OCI-LY1 (cell line): ENCODE measurements around the gene MYCL.

ENCODE experiments used
- EZH2 ChIP-seq: fragments of 200-600 bp; sonication (generic), shearing (Covaris generic); IDR thresholded peaks from 2 replicates; pipeline ENCODE4 v1.8.0; 2017; ENCODE audit warnings: borderline replicate concordance, mixed run types, mild to moderate bottlenecking, antibody characterized with exemption, low read length, moderate library complexity, mixed read lengths
- TF ChIP-seq, protein P1 (sequence below): fragments of 200-600 bp; sonication (generic), shearing (Covaris generic); IDR thresholded peaks from 2 replicates; pipeline ENCODE4 v1.5.1; 2017; ENCODE audit warnings: mild to moderate bottlenecking, antibody characterized with exemption, low read length, moderate library complexity, mixed read lengths

DNA sequence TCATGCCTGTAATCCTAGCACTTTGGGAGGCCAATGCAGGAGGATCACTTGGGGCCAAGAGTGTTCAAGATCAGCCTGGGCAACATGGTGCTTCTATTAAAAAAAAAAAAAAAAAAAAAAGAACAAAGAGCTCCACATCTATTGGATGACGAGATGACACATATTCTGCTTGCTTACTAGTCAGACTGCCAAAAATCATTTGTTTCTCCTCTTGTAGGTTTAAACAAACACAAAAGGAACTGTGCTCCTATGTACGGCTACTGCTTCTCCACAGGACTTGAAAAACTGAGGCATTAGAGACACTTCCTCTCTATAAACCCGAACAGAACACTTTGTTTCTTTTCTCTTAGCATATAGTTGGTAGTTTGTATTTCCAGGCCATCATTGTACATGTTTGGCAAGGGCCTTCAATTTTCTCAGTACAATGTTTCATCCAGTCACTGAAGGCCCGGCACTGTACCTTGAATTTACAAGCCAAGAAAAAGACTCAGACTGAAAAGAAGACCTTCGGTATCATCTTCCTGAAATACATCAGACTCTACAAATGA is 24.4 kb downstream of the MYCL start:
- TF ChIP-seq, protein P1, sequence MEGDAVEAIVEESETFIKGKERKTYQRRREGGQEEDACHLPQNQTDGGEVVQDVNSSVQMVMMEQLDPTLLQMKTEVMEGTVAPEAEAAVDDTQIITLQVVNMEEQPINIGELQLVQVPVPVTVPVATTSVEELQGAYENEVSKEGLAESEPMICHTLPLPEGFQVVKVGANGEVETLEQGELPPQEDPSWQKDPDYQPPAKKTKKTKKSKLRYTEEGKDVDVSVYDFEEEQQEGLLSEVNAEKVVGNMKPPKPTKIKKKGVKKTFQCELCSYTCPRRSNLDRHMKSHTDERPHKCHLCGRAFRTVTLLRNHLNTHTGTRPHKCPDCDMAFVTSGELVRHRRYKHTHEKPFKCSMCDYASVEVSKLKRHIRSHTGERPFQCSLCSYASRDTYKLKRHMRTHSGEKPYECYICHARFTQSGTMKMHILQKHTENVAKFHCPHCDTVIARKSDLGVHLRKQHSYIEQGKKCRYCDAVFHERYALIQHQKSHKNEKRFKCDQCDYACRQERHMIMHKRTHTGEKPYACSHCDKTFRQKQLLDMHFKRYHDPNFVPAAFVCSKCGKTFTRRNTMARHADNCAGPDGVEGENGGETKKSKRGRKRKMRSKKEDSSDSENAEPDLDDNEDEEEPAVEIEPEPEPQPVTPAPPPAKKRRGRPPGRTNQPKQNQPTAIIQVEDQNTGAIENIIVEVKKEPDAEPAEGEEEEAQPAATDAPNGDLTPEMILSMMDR = no peak
- TF ChIP-seq EZH2 = no peak
